Uterus (tissue), 4 donors: ENCODE results near the gene CCNDBP1. TPM values are rescaled to one million over a fixed set of nuclear protein-coding genes. Genes with fewer than 3 reads are reported as not detected.
A peak's percentile ranks its signal among the peaks of the same experiment; 100 is the strongest.

Experiments
- DNase-seq, 2 donors: peaks; one replicate each; pipeline ENCODE4 v3.0.0-alpha.2; 2019 to 2020
- H3K27ac ChIP-seq, 2 donors: fragments of 200-600 bp; sonication (generic); 1 replicate in 1 of 2; 2 replicates in 1 of 2; pipeline ENCODE4 v1.5.1; 2016 to 2018
- H3K27me3 ChIP-seq, 2 donors: fragments of 200-600 bp; sonication (generic); one replicate each; pipeline ENCODE4 v1.5.1; 2018 to 2019; ENCODE audit warnings: control low read depth in 1 of 2
- H3K36me3 ChIP-seq, 2 donors: fragments of 200-600 bp; sonication (generic); one replicate each; pipeline ENCODE4 v1.5.1; 2019; ENCODE audit warnings: control low read depth in 1 of 2
- H3K4me1 ChIP-seq, 2 donors: fragments of 200-600 bp; sonication (generic); one replicate each; pipeline ENCODE4 v1.5.1; 2018 to 2019; ENCODE audit warnings: control low read depth in 1 of 2
- H3K4me3 ChIP-seq, 2 donors: fragments of 200-600 bp; sonication (generic); 1 replicate in 1 of 2; 2 replicates in 1 of 2; pipeline ENCODE4 v1.5.1; 2018 to 2019; ENCODE audit warnings: mild to moderate bottlenecking in 1 of 2
- H3K9me3 ChIP-seq, 2 donors: fragments of 200-600 bp; sonication (generic); one replicate each; pipeline ENCODE4 v1.5.1; 2019; ENCODE audit warnings: control low read depth in 1 of 2
- POLR2A ChIP-seq, 2 donors: fragments of 450-650 bp; IDR thresholded peaks; one replicate each; pipeline ENCODE4 v1.6.1; 2016; ENCODE audit warnings: antibody characterized with exemption in 2 of 2, mild to moderate bottlenecking in 1 of 2, moderate library complexity in 1 of 2
- intact Hi-C: fragments of 100-400 bp; cut with DNase I; formaldehyde crosslinking; loops from one replicate; pipeline ENCODE4 v1.15.1; 2023; ENCODE audit warnings: low total_unique reads
- total RNA-seq, 4 donors: library from RNA; depleted of rRNA in 3 of 4; stranded (reverse); fragments of >200 nt in 3 of 4; gene quantifications; one replicate each; pipeline versions ENCODE4 v1.1.0 to v1.2.4, GENCODE V29; 2014 to 2023
- TF ChIP-seq, protein P1 (sequence below), 4 experiments: fragments of 200-600 bp in 2 of 4; fragments of 450-650 bp in 2 of 4; sonication (generic) in 2 of 4; IDR thresholded peaks; one replicate each; pipeline ENCODE4 v1.5.1; 2016 to 2019; ENCODE audit warnings: antibody characterized with exemption in 4 of 4, mild to moderate bottlenecking in 2 of 4, moderate library complexity in 1 of 4
- donor health status: DM: yes; HTN: yes; CAD: no.

The CCNDBP1 gene
- total RNA-seq, 4 donors from 2014 or later = 27.9 to 45.6 (median 44.0) TPM

DNA sequence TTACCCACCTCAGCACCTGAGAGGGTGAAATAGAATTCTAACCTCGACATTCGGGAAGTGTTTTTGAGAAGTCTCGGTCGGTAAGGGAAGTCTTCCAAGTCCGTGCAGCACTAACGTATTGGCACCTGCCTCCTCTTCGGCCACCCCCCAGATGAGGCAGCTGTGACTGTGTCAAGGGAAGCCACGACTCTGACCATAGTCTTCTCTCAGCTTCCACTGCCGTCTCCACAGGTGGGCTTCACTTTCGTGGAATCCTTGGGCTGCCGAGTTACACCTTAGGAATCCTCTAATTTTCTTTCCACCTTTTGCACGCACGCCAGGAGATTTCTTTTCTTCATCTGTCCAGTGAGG, 775 bp downstream of the CCNDBP1 start:
- Histone ChIP-seq H3K4me1 (no peaks in the 10 kb centered on the region), H3K9me3 (no peaks in the 10 kb centered on the region), H3K4me3 (peak overlapping the region; percentile 72 to 87), H3K27ac (peak overlapping the region; percentile 69 to 91), H3K27me3 (no peaks in the 10 kb centered on the region), H3K36me3 (no peaks in the 10 kb centered on the region)
- no peak for TF ChIP-seq POLR2A (IDR thresholded peaks at IDR 0.05)
- TF ChIP-seq, protein P1, sequence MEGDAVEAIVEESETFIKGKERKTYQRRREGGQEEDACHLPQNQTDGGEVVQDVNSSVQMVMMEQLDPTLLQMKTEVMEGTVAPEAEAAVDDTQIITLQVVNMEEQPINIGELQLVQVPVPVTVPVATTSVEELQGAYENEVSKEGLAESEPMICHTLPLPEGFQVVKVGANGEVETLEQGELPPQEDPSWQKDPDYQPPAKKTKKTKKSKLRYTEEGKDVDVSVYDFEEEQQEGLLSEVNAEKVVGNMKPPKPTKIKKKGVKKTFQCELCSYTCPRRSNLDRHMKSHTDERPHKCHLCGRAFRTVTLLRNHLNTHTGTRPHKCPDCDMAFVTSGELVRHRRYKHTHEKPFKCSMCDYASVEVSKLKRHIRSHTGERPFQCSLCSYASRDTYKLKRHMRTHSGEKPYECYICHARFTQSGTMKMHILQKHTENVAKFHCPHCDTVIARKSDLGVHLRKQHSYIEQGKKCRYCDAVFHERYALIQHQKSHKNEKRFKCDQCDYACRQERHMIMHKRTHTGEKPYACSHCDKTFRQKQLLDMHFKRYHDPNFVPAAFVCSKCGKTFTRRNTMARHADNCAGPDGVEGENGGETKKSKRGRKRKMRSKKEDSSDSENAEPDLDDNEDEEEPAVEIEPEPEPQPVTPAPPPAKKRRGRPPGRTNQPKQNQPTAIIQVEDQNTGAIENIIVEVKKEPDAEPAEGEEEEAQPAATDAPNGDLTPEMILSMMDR (IDR thresholded peaks at IDR 0.05) = no peak
- intact Hi-C loops = no loop called here
- DNase-seq = no peak

DNA sequence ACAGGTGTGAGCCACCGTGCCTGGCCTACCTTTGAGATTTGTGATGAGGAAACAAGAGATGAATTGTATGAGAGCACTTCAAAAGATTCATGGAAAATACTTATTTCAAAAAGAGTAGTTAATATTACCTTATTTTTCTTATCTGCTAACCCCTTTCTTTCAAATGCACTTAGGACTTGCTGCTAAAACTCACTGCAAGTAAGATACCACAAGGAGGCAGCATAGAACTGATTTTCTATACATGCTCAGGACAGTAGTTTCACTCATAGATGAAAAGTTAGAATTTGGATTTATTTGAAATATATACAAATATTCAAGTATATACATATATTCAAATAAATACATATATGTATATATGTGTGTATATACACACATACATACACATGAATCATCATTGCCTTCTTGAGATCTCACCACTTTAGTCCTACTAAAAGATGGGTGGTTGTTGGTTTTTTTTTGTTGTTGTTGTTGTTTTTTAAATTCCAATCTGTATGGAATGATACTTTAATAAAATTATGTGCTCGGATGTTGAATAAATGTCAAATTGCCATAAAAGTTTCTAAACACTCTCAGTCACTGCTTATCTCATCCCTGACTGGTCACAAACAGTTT, 2.4 kb downstream of the CCNDBP1 start:
- no peaks in the 10 kb centered on the region for H3K4me1 ChIP-seq
- H3K36me3 ChIP-seq = no peaks in the 10 kb centered on the region
- TF ChIP-seq, protein P1 (IDR thresholded peaks at IDR 0.05) = peak; percentile 40 to 48 (median 46)
- TF ChIP-seq POLR2A (IDR thresholded peaks at IDR 0.05) = no peak
- H3K9me3 ChIP-seq = no peaks in the 10 kb centered on the region
- H3K27ac ChIP-seq = no peak overlapping the region
- no peaks in the 10 kb centered on the region for H3K27me3 ChIP-seq
- H3K4me3 ChIP-seq = no peak overlapping the region
- DNase-seq = no peak
- intact Hi-C loops = no loop called here

DNA sequence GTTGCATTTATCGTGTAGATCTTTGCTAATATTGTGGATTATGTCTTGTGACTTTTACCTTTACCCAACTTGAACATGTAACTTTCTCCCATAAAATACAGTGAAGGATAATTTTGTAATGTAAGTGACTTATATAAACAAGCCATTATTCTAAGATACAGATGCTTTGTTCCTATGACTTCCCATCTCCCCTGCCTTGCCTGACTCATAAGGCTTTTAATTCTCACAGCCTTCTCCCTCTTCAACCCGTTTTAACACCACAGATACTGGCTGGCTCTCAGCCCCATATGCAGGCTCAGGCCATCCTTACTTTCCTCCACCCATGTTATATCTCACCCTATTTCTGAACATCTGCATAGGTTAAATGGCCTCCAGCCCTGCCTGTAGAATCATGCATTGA, 4.1 kb downstream of the CCNDBP1 start:
- no peak for DNase-seq
- H3K4me3 ChIP-seq = no peak overlapping the region
- no peak overlapping the region for H3K27ac ChIP-seq
- intact Hi-C loops = no loop called here
- H3K36me3 ChIP-seq = no peaks in the 10 kb centered on the region
- TF ChIP-seq POLR2A (IDR thresholded peaks at IDR 0.05) = no peak
- TF ChIP-seq, protein P1 (IDR thresholded peaks at IDR 0.05) = no peak
- H3K9me3 ChIP-seq = no peaks in the 10 kb centered on the region
- no peaks in the 10 kb centered on the region for H3K27me3 ChIP-seq
- H3K4me1 ChIP-seq = no peaks in the 10 kb centered on the region

DNA sequence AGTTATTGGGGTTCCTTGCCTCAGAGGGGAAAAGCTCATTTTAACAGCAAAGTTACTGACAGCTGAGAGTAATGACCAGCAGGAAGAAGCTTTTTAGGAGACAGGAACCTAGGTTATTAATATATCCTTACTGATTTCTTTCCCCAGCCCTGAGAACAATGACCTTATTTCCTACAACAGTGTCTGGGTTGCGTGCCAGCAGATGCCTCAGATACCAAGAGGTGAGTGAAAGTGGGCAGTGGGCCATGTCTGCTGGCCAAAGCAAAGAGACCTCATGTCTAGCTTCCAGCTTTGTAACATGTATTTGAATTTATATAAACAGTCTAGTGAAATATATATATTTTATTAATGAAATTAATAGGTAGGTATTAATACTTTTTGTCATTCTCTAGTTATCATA, 5.0 kb downstream of the CCNDBP1 start:
- no peak for TF ChIP-seq POLR2A (IDR thresholded peaks at IDR 0.05)
- TF ChIP-seq, protein P1 (IDR thresholded peaks at IDR 0.05) = no peak
- intact Hi-C loops = no loop called here
- no peak for DNase-seq
- no peak overlapping the region for H3K4me3 ChIP-seq
- H3K27ac ChIP-seq = no peak overlapping the region
- H3K9me3 ChIP-seq = no peaks in the 10 kb centered on the region
- H3K4me1 ChIP-seq = no peaks in the 10 kb centered on the region
- no peaks in the 10 kb centered on the region for H3K36me3 ChIP-seq
- H3K27me3 ChIP-seq = no peaks in the 10 kb centered on the region

DNA sequence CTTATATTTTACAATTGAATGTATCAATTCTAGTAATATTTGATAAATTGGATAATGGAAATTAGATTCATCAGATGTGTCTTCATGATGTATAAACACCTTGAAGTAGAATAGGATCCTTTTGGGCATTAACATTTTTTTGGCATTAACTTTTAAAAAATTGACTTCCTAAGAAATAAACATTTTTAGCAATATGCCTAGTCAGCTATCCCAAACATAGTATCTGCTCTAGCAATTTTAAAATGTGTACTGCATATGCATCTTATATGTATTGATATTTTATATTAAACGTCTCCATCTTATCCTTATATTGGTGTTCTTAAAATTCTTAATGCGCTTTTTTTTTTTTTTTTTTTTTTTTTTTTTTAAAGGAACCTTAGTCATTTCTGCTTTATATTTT, 8.5 kb downstream of the CCNDBP1 start:
- intact Hi-C loops = no loop called here
- Histone ChIP-seq H3K4me3 (no peak overlapping the region), H3K4me1 (no peaks in the 10 kb centered on the region), H3K9me3 (no peaks in the 10 kb centered on the region), H3K36me3 (no peaks in the 10 kb centered on the region), H3K27me3 (no peaks in the 10 kb centered on the region), H3K27ac (no peak overlapping the region)
- TF ChIP-seq, protein P1 (IDR thresholded peaks at IDR 0.05) = no peak
- TF ChIP-seq POLR2A (IDR thresholded peaks at IDR 0.05) = no peak
- no peak for DNase-seq
